SH-SY5Y (cell line): ENCODE measurements around the gene MTG2.

Experiments
- GATA2 ChIP-seq: IDR thresholded peaks from 2 replicates; pipeline ENCODE4 v1.6.1; 2011; ENCODE audit warnings: mild to moderate bottlenecking, low read depth, low read length
- GATA3 ChIP-seq: IDR thresholded peaks from 2 replicates; pipeline ENCODE4 v1.6.1; 2011; ENCODE audit warnings: low read depth, mild to moderate bottlenecking, low read length, moderate library complexity

DNA sequence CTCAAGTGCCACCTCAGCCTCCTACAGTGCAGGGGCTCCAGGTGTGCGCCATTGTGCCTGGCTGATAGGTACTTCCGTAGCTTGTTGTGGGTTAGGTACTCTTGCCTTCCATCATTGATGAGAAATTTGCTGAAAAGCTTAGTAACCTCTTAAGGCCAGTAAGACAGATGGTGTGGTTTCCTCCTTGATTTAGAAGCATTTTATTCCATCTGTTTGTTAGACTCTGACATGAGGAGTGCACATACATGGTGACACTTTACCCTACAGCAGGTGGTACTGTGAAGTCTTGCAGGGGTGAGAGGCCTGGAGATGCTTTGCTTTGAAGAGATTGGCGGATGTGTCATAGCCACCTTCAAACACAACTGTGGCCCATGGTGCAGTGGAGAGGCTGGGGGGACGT, 14.8 kb upstream of the MTG2 start:
- TF ChIP-seq GATA3 (no peak), GATA2 (no peak)
